HG03196 (cell line): Measurements from ENCODE around the gene ARL6IP4.
"Not testable (repeated sequence)": the region's sequence is repeated elsewhere in the genome, so short reads cannot be mapped to it uniquely, and the experiment has no call there.

Experiments used
- ATAC-seq: cut with Tn5 transposase; IDR thresholded peaks from one replicate; pipeline ENCODE4 v1.9.1; 2021; ENCODE audit not compliant: unreplicated experiment

The ARL6IP4 gene

DNA sequence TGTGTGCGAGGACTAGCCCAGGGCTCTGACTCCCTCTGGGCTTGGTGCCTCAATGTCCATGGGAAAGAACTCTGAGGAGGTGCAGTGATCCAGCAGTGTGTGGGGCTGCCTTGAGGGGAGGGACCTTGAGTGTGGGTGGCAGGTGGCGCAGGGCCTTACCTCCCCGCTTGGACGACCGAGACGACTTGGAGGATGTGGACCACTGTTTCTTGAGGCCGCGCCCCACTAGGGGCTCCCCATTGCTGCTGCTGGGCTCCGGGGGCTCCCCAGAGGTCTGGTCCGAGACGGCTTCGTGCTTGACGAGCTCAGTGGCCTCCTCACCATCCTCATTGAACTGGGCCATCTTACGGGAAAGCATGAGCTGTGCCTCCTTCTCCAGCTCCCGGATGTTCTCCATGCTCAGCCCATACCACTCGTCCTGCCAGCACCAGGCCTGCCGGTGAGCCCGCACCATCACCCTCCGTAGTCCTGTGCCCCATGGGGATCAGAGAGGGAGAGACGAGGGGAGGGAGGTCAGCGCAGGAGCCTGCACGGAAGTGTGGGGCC is 24.7 kb downstream of the ARL6IP4 start:
- no peak for ATAC-seq

DNA sequence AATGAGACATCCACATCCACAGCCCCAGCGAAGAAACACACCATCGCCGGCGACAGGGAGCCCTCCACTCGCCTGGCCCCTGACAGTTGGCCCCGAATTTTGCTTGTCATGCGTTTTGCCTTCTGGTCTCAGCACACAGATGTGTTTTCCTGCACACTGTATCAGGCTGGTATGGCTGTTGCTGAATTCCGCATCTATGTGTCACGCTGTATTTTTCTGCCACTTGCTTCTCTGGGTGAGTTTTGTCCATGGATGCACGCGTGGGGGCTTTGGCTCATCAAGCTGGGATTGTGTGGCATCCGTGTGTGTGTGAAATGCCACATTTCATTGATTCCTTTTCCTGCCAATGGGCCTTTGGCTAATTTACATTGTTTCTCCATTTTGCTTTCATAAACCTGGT is 26.5 kb downstream of the ARL6IP4 start:
- no peak for ATAC-seq

DNA sequence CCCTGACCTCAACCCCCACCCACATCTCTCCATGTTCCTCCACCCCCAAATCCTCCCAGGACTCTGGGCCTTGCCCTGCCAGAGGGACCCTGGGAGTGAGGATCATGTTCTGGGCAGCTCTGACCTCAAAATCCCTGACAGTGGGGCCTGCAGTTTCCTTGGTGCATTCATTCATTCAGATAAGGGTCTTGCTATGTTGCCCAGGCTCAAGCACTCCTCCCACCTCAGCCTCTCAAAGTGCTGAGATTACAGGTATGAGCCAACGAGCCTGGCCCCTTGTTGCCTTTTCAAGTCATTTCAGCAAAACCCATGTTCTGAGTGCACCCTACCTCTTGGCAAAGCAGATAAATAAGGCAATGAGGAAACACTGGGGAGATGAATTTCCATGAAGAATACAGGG is 29.6 kb downstream of the ARL6IP4 start:
- no peak for ATAC-seq

DNA sequence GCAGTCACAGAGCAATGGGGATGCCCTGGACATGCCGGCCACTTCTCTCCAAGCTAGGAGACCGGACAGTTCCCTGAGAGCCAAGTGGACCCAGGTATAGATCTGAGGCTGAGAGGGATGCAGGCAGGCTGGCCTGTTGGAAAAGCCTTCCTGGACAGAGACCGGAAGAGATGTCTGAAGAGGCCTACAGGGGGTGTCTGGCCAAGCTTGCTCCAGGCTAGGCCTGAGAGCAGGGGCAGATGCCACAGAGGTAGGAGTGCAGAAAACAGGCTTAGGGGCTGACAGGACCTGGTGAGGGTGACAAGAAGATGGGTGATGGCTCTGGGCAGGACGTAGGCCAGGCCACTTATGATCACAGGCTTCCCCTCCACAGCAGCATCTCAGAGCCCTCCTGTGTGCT is 30.2 kb downstream of the ARL6IP4 start:
- no peak for ATAC-seq

DNA sequence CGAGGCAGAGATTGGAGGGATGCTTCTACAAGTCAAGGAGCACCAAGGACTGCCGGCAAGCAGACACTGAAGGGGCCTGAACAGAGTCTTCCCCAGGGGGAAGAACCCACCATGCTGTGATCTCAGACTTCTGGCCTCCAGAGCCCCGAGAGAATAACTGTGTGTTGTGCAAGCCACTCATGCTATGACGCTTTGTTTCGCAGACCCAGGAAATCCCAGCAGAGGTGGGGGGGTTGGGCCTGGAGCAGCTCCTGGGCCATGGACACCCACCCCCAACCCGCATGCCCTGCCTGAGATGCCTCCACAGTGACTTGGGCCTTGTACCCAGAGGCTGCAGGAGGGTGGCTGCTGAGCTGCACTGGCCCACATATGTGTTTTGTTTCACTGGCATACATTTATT is 31.2 kb downstream of the ARL6IP4 start:
- no peak for ATAC-seq

DNA sequence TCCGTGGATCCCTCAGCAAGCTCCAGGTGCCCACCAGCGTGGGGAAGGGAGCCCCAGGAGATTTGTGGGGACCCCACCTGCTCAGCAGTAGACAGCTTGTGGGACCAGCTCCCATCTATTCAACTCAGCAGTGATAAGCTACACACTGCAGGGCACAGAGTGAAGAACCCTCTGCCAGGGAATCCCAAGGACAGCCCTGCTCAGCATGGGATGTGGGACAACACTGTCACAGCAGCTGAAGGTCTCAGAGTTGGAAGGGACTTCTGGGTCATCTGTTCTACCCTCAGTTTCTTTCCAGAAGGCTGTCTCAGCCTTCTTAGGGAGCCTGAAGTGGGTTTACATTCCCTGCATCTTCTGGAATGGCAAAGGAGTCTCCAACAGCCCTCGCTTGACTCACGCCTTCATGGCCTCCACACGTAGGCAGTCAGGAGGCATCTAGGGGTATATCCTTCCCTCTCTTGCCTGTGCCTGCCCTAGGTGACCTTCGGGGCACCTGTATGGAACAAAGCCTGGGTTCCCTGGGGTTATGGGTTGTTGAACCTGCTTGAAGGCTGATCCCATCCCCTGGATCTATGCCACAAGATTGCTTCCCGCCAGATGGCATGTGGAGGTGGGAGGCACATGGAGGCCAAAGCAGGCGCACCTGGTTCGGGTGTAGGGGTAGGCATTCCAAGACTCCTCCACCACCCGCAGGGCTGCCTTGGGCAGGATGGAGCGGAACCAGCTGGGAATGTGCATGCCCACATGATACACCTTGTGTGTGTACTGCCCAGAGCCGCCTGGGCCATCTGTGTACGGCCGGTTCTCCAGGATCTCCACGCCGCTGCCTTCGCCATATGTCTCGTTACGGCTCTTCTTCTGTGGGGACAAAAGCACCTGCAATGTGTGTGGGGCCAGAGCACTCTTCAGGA is 33.0 kb downstream of the ARL6IP4 start:
- no peak for ATAC-seq

DNA sequence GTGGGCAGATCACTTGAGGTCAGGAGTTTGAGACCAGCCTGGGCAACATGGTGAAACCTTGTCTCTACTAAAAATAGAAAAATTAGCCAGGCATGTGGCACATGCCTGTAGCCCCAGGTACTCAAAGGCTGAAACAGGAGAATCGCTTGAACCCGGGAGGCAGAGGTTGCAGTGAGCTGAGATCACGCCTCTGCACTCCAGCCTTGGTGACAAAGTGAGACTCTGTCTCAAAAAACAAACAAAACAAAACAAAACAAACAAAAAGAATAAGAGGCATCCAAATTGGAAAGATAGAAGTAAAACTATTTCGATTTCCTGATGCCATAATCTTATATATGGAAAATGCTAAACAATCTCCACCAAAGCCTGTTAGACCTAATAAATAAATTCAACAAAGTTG is 34.0 kb downstream of the ARL6IP4 start:
- not testable (repeated sequence) for ATAC-seq

DNA sequence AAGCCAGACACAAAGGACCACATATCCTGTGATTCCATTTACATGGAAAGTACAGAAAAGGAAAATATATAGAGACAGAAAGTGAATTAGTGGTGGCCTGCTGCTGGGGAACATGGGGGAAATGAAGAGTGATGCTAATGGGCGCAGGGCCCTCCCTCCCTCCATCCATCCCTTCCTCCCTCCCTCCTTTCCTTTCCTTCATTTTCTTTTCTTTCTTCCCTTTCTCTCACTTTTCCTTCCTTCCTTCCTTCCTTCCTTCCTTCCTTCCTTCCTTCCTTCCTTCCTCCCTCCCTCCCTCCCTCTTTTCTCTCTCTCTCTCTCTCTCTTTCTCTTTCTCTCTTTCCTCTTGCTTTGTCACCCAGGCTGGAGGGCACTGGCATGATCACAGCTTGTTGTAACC is 37.3 kb downstream of the ARL6IP4 start:
- no peak for ATAC-seq

DNA sequence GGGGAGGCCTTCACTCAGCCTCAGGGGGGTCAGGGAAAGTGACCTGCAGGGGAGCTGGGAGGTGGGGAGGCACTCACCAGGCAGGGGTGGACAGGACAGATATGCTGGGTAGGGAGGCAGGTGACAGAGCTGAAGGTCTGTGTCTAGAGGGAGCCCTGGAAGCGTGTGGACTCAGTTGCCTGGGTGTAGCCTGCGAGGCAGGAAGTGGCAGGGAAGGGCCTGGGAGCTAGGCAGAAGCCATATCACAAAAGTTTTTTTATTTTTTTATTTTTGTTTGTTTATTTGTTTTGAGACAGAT is 39.3 kb downstream of the ARL6IP4 start:
- ATAC-seq, result no peak

DNA sequence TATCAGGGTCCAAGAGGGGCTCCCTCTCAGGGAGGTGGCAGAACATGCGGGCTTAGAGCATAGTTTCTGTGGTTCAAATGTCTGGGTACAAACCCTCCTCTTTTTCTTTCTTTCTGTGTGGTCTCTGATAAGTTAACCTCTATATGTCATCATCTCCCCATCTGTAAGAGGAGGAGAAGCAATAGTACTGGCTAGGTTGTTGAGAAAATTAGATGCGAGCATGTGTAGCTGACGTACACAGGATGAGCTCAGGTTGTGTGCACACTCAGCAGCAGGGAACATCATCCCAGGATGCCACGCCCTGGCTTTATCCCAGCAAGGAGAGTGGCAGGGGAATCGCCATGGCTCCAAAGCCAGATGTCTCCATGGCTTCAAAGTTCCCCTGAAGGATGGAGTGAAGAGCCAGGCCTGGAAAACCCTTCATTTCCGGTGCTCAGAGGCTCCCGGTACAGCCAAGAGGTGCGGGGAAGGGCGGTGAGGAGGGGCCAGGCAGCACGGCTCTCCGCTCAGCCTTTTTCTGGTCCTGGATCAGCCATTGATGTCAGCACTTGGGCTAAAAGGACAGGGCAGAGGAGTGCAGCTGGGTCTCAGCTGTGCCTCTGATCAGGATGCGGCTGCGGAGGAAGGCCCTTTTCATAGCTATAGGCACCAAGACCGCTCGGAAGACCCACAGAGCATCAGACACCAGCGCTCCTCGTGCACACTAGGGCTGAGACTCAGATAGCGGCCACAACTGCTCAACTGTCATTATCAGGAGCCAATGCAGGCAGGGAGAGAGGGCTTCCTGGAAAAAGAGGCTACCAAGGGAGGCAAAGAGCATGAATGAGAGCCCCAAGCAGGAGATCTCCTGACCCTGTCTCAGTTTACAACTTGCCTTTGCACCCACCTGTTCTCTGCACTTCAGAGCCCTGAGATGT is 41.5 kb downstream of the ARL6IP4 start:
- ATAC-seq, result no peak

DNA sequence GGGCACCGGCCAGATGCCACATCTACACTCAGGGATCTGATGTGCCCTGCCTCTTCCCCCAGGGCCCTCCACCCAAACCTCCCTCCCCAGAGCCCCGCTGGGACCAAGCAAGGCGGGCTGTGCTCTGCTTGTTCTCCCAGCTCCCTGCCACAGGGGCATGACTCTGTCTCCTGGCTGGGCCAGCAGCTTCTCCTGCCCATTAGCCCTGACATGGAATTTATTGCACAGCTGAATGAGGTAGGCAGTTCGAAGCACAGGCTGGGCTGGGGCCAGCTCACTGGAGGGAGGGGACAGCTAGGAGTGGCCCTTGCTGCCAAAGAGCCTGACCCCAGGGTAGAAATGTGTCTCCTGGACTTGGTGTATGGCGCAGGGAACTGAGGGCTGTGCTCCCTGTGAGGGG is 42.4 kb downstream of the ARL6IP4 start:
- no peak for ATAC-seq

DNA sequence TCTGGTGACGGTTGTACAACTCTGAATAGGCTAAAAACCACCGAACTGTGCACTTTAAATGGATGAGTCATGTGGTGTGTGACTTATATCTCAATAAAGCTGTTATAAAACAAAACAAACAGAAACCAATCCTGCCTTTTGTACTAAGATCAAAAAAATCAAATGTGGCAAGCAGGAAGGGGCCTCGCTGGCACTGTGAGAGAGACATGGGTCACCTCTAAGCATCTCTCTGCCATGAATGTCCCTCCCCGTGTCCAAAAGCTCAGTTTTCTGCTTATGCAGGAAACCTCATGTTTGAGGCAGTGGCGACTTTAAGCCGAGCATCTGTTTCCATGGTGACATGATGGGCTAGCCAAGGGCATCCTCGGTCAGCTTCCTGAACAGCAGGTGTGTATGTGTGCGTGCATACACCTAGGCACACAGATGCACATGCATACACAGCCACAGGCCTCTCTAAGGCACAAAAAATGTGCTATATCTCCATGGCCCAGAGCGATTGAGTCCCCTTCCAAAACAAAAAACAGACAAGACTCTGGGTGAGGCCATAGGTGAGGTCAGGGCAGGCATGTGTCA is 44.4 kb downstream of the ARL6IP4 start:
- no peak for ATAC-seq

DNA sequence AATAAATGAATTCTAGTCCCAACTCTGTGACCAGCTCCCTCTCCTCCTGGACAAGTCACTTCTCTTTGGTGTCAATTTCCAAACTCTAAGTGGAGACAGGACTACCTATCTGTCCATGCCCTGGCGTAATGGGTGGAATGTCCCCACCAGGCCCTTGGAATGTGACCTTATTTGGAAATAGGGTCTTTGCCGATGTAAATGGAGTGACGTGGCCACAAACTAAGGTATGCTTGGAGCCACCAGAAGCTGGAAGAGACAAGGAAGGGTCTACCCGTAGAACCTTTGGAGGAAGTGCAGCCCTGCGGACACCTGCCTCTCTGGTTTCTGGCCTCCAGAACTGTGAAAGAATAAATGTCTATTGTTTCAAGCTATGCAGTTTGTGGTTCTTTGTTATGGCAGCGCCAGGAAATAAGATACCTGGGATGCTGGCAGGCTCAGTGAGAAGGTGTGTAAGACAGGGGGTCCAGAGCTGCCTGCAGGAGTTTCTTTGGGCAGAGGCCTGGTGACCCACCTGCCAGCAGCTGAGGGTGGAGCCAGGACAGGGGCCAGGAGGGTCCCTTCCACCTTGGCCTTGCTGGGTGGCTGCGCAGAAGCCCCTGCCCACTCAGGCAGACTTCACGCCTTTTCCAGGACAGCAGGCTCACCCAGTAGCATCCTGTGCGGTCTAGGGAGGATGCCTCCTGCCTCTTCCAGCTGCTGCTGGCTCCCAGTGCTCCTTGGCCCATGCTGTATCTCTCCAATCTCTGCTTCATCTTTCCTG is 45.8 kb downstream of the ARL6IP4 start:
- no peak for ATAC-seq

DNA sequence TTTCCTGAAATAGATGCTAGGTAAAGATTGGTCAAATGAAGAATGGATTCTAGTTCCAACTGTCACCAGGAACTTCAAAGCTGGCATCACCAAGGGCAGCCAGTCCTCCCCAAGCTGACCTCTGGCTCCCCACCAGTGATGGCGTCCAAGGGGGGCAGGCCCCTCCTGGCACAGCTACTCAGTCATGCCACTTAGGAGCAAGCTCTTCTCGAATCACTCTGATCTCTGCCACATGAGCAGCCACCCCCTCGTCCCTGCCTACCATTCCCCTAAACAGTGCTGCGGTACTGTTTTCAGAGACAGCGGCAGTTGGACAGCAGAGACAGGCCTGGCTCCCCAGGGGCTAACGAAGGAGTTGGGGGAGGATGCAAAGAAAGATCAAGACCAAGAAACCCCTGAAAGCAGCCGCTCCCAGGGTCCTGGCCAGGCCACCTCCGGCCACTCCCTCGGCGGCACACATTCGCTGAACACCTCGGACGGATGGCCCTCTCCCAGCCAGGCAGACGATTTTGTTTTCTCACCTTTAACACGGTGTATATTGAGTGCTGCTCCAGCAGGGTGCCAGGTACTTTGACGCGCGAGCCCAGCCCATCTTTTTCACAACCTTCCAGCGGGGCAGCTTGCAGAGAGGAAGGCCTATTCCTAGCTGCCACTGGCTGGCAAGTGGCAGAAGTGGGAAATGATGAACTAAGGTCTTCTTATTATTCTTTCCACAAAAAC is 47.4 kb downstream of the ARL6IP4 start:
- no peak for ATAC-seq

DNA sequence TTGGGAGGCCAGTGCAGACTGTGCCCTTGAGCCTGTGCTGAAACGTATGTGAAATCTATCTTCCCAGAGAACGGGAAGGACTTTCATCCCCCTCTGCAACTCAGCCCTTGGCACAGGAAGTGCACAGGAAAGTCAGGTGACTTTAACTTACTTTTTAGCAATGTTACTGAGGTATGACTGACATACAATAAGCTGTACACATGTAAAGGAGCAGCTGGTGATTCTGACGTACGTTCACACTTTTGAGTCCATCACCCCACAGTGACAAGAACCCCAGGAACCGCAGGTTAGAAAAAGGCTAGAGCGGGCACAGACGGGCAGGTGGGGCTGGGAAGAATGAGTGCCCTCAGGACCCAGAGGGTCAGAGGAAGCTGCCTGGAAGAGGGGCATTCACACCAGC is 48.0 kb downstream of the ARL6IP4 start:
- ATAC-seq, result no peak

DNA sequence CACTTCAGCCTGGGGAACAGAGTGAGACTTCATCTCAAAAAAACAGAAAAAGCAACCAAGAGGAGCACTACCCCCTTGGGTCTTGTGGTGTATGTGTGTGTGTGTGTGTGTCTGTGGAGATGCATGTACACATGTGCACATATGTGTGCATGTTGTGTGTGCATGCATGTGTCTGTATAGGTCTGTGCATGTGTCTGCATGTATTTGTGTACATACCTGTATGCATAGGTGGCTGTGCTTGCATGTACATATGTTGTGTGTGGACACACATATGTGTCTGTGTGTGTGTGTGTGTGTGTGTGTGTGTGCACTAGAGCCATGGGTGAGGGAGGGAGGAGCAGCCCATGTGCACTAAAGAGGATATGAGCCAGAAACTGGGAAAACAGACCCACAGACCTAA is 49.1 kb downstream of the ARL6IP4 start:
- no peak for ATAC-seq

DNA sequence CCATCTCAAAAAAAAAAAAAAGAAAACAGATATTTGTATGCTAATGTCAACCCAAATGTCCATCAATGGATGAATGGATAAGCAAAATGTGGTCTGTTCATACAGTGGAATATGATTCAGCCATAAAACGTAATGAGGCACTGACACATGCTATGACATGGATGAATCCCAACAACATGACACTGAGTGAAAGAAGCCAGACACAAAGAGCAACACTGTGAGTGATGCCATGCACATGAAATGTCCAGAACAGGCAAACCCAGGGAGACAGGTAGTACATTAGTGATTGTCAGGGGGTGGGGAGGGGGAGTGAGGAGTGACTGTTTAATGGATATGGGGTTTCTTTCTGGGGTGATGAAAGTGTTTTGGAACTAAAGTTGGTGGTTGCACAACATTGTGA is 50.2 kb downstream of the ARL6IP4 start:
- ATAC-seq, result no peak

DNA sequence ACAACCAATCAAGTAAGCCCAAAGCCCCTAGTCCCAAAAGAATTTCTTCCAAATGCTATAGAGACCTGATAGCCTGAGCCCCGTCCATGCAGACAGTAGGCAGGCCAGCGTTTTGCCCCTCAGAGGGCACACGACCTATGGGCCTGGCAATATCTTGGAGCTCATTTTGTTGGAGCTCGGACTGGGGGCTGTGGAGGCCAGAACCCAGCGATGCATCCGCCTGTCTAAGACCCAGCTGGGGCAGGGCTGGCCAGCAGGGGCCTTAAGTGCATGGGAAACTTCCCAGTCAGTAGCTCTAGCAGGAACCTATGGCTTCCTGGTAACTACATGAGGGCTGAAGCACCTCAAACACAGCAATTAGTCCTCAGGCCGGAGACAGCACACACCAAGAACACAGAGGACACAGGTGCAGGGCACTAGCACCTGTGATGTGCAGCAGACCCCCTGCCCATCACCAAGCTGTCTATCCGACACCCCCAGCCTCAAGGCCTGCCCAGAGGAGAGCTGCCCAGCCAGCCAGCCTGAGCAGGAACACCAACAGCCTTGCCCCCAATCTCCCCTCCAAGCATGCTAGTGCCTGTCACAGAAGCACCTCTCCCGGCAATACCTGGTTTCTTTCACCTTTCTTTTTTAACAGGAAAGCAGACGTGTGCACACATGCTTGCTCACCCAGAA is 50.8 kb downstream of the ARL6IP4 start:
- no peak for ATAC-seq
